HEK293 (cell line): ENCODE measurements around the gene CDK16.
A peak's percentile ranks its signal among the peaks of the same experiment; 100 is the strongest.

Experiments used
- CTCF ChIA-PET: fragments of 350-600 bp; formaldehyde crosslinking; extraction: SDS; loops from one replicate; lab custom pipeline; 2021; ENCODE audit warnings: antibody characterized with exemption; lab: Yijun Ruan, JAX
- POLR2A ChIA-PET: fragments of 300-600 bp; formaldehyde crosslinking; extraction: SDS; loops from one replicate; lab custom pipeline; 2020; ENCODE audit warnings: antibody characterized with exemption, inconsistent platforms; lab: Yijun Ruan, JAX
- H3K27ac ChIP-seq: fragments of 200-500 bp; sonication (Bioruptor generic); 2 replicates; pipeline ENCODE4 v1.5.1; 2014; ENCODE audit warnings: low read depth, low read length, control low read depth, inconsistent platforms; ENCODE audit errors: extremely low read depth
- H3K36me3 ChIP-seq, 2 experiments: fragments of 200-500 bp in 1 of 2; sonication (Bioruptor generic) in 1 of 2; 1 replicate in 1 of 2; 2 replicates in 1 of 2; pipeline ENCODE4 v1.5.1; 2014 to 2017; ENCODE audit warnings: inconsistent platforms in 2 of 2, low read length in 2 of 2; ENCODE audit not compliant: control insufficient read depth in 2 of 2, insufficient read depth in 1 of 2
- H3K4me1 ChIP-seq: fragments of 200-500 bp; sonication (Bioruptor generic); 2 replicates; pipeline ENCODE4 v1.5.1; 2014; ENCODE audit warnings: mild to moderate bottlenecking, low read length, inconsistent platforms; ENCODE audit not compliant: control insufficient read depth, insufficient read depth
- H3K4me3 ChIP-seq: 2 replicates; pipeline ENCODE4 v1.5.1; 2011; ENCODE audit warnings: low read depth, mild to moderate bottlenecking, control low read depth, low read length, moderate library complexity
- H3K9me3 ChIP-seq: fragments of 200-500 bp; sonication (Bioruptor generic); 2 replicates; pipeline ENCODE4 v1.5.1; 2014; ENCODE audit warnings: low read depth, low read length, inconsistent platforms; ENCODE audit not compliant: control insufficient read depth, insufficient read depth
- EGR2 ChIP-seq: fragments of 450-650 bp; formaldehyde crosslinking; IDR thresholded peaks from 2 replicates; pipeline ENCODE4 v1.5.1; 2016; ENCODE audit warnings: low read depth, missing biosample characterization, missing genetic modification characterization
- GLI2 ChIP-seq: fragments of 450-650 bp; formaldehyde crosslinking; IDR thresholded peaks from 2 replicates; pipeline ENCODE4; 2017; ENCODE audit warnings: missing biosample characterization, missing genetic modification characterization, low read depth, borderline replicate concordance
- GLIS1 ChIP-seq: fragments of 450-650 bp; formaldehyde crosslinking; IDR thresholded peaks from 2 replicates; pipeline ENCODE4 v1.5.1; 2016; ENCODE audit warnings: missing biosample characterization, missing genetic modification characterization
- GLIS2 ChIP-seq: fragments of 450-650 bp; formaldehyde crosslinking; IDR thresholded peaks from 2 replicates; pipeline ENCODE4 v1.5.1; 2016; ENCODE audit warnings: missing biosample characterization, missing genetic modification characterization
- KLF10 ChIP-seq: fragments of 450-650 bp; IDR thresholded peaks from 2 replicates; pipeline ENCODE4 v1.5.1; 2018; ENCODE audit warnings: missing biosample characterization, mild to moderate bottlenecking, missing genetic modification characterization
- TRIM28 ChIP-seq: IDR thresholded peaks from 2 replicates; pipeline ENCODE4 v1.6.1; 2011; ENCODE audit warnings: low read length, control low read depth, borderline replicate concordance
- ZBTB11 ChIP-seq: fragments of 450-650 bp; formaldehyde crosslinking; conservative IDR thresholded peaks from 2 replicates; pipeline ENCODE4 v1.5.1; 2016; ENCODE audit warnings: low read depth, missing biosample characterization, missing genetic modification characterization
- ZBTB20 ChIP-seq: fragments of 450-650 bp; formaldehyde crosslinking; IDR thresholded peaks from 2 replicates; pipeline ENCODE4 v1.5.1; 2016; ENCODE audit warnings: missing biosample characterization, missing genetic modification characterization
- ZFHX2 ChIP-seq: fragments of 450-650 bp; formaldehyde crosslinking; conservative IDR thresholded peaks from 2 replicates; pipeline ENCODE4 v1.5.1; 2016; ENCODE audit warnings: missing biosample characterization, missing genetic modification characterization
- ZFP3 ChIP-seq: fragments of 450-650 bp; formaldehyde crosslinking; IDR thresholded peaks from 2 replicates; pipeline ENCODE4 v1.5.1; 2016; ENCODE audit warnings: low read depth, missing biosample characterization, missing genetic modification characterization
- ZFP69B ChIP-seq: fragments of 450-650 bp; formaldehyde crosslinking; IDR thresholded peaks from 2 replicates; pipeline ENCODE4 v1.5.1; 2016; ENCODE audit warnings: missing biosample characterization, missing genetic modification characterization
- ZIC2 ChIP-seq: fragments of 450-650 bp; formaldehyde crosslinking; IDR thresholded peaks from 2 replicates; pipeline ENCODE4 v1.5.1; 2016; ENCODE audit warnings: missing biosample characterization, missing genetic modification characterization
- ZNF391 ChIP-seq: fragments of 450-650 bp; formaldehyde crosslinking; IDR thresholded peaks from 2 replicates; pipeline ENCODE4 v1.5.1; 2016; ENCODE audit warnings: low read depth, missing biosample characterization, missing genetic modification characterization, borderline replicate concordance
- ZNF610 ChIP-seq: fragments of 450-650 bp; formaldehyde crosslinking; IDR thresholded peaks from 2 replicates; pipeline ENCODE4 v1.5.1; 2016; ENCODE audit warnings: missing biosample characterization, missing genetic modification characterization, borderline replicate concordance
- ZNF629 ChIP-seq: fragments of 450-650 bp; formaldehyde crosslinking; IDR thresholded peaks from 2 replicates; pipeline ENCODE4 v1.5.1; 2017; ENCODE audit warnings: missing biosample characterization, missing genetic modification characterization
- ZNF776 ChIP-seq: fragments of 450-650 bp; formaldehyde crosslinking; IDR thresholded peaks from 2 replicates; pipeline ENCODE4 v1.5.0; 2017; ENCODE audit warnings: missing biosample characterization, missing genetic modification characterization, borderline replicate concordance
- ZXDB ChIP-seq: fragments of 450-650 bp; formaldehyde crosslinking; IDR thresholded peaks from 2 replicates; pipeline ENCODE4 v1.5.1; 2016; ENCODE audit warnings: missing biosample characterization, missing genetic modification characterization
- TF ChIP-seq, protein P1 (sequence below): fragments of 450-650 bp; formaldehyde crosslinking; IDR thresholded peaks from 2 replicates; pipeline ENCODE4 v1.5.1; 2016; ENCODE audit warnings: missing biosample characterization, missing genetic modification characterization
- TF ChIP-seq, protein P2 (sequence below): fragments of 450-650 bp; formaldehyde crosslinking; IDR thresholded peaks from 2 replicates; pipeline ENCODE4 v1.5.1; 2016; ENCODE audit warnings: missing biosample characterization, missing genetic modification characterization
- TF ChIP-seq, protein P3 (sequence below): fragments of 450-650 bp; formaldehyde crosslinking; optimal IDR thresholded peaks from 2 replicates; pipeline ENCODE3; 2016; ENCODE audit warnings: missing biosample characterization, mild to moderate bottlenecking, missing genetic modification characterization
- TF ChIP-seq, protein P4 (sequence below): fragments of 450-650 bp; formaldehyde crosslinking; IDR thresholded peaks from 2 replicates; pipeline ENCODE4 v1.5.1; 2016; ENCODE audit warnings: missing biosample characterization, missing genetic modification characterization, low read depth

The CDK16 gene

DNA sequence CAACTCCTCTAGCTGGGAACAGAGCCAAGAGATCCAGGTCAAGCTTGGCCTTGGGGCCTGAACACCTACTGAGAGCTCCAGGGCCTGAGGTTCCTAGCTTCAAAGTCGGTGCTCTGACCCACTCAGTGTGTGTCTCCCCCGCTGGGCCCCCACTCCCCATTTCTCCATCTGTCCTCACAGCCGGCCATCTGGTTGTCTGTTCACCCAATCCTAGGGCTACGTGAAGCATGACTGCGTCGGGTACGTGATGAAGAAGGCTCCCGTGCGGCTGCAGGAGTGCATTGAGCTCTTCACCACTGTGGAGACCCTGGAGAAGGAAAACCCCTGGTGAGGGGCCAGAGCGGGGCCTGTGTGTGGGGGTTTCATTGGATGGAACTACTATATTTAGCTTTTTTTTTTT lies 26.7 kb downstream of the CDK16 start:
- Histone ChIP-seq H3K4me3 (no peak overlapping the region), H3K4me1 (no peaks in the 10 kb centered on the region), H3K9me3 (no peaks in the 10 kb centered on the region), H3K36me3 (peaks cover 30 to 89% of the 10 kb centered on the region in 2 experiments), H3K27ac (no peak overlapping the region)
- CTCF ChIA-PET = interaction anchor here (0.6 to 0.9 kb wide), 3 partner anchors 8 to 99 kb away, joined by 3 to 4 read pairs (median 3); no protein-coding TSS in a partner anchor
- POLR2A ChIA-PET = interaction anchor here (0.6 to 3.2 kb wide), 2 partner anchors 12 to 21 kb away, joined by 4 to 8 read pairs; partner anchors contain the start of gene USP11
- TF ChIP-seq ZNF391 (tag by site-specific recombination) = no peak
- TF ChIP-seq ZIC2 (tag by site-specific recombination) = peak; percentile 47

GRCh38 chrX:47247206-47247998 lies 28.9 kb downstream of the CDK16 start:
- Histone ChIP-seq H3K36me3 (peaks cover 25 to 66% of the 10 kb centered on the region in 2 experiments; a peak in 2 of 3 replicates), H3K9me3 (no peaks in the 10 kb centered on the region), H3K4me1 (no peaks in the 10 kb centered on the region), H3K27ac (no peak overlapping the region), H3K4me3 (no peak overlapping the region)
- ChIA-PET POLR2A (interaction anchor here (1.0 to 3.2 kb wide), 2 partner anchors 14 to 29 kb away, joined by 4 to 8 read pairs; partner anchors contain the start of gene USP11), CTCF (no interaction called here)
- TF ChIP-seq ZFHX2 (peak; percentile 71), KLF10 (tag by site-specific recombination) (no peak), ZXDB (tag by site-specific recombination) (no peak), ZBTB20 (tag by site-specific recombination) (no peak), ZFP3 (tag by site-specific recombination) (no peak), ZNF629 (peak; percentile 73), ZNF610 (tag by site-specific recombination) (no peak), ZNF776 (tag by site-specific recombination) (no peak), GLIS2 (tag by site-specific recombination) (peak; percentile 71), ZBTB11 (no peak), ZFP69B (tag by site-specific recombination) (no peak), GLIS1 (peak; percentile 69), TRIM28 (no peak), GLI2 (tag by site-specific recombination) (no peak), EGR2 (tag by site-specific recombination) (peak; percentile 74)
- TF ChIP-seq, protein P1, sequence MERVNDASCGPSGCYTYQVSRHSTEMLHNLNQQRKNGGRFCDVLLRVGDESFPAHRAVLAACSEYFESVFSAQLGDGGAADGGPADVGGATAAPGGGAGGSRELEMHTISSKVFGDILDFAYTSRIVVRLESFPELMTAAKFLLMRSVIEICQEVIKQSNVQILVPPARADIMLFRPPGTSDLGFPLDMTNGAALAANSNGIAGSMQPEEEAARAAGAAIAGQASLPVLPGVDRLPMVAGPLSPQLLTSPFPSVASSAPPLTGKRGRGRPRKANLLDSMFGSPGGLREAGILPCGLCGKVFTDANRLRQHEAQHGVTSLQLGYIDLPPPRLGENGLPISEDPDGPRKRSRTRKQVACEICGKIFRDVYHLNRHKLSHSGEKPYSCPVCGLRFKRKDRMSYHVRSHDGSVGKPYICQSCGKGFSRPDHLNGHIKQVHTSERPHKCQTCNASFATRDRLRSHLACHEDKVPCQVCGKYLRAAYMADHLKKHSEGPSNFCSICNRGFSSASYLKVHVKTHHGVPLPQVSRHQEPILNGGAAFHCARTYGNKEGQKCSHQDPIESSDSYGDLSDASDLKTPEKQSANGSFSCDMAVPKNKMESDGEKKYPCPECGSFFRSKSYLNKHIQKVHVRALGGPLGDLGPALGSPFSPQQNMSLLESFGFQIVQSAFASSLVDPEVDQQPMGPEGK (tag by site-specific recombination) = peak; percentile 40; the same call in 1 of the 2 replicates
- TF ChIP-seq, protein P2, sequence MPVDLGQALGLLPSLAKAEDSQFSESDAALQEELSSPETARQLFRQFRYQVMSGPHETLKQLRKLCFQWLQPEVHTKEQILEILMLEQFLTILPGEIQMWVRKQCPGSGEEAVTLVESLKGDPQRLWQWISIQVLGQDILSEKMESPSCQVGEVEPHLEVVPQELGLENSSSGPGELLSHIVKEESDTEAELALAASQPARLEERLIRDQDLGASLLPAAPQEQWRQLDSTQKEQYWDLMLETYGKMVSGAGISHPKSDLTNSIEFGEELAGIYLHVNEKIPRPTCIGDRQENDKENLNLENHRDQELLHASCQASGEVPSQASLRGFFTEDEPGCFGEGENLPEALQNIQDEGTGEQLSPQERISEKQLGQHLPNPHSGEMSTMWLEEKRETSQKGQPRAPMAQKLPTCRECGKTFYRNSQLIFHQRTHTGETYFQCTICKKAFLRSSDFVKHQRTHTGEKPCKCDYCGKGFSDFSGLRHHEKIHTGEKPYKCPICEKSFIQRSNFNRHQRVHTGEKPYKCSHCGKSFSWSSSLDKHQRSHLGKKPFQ (tag by site-specific recombination) = no peak
- TF ChIP-seq, protein P3, sequence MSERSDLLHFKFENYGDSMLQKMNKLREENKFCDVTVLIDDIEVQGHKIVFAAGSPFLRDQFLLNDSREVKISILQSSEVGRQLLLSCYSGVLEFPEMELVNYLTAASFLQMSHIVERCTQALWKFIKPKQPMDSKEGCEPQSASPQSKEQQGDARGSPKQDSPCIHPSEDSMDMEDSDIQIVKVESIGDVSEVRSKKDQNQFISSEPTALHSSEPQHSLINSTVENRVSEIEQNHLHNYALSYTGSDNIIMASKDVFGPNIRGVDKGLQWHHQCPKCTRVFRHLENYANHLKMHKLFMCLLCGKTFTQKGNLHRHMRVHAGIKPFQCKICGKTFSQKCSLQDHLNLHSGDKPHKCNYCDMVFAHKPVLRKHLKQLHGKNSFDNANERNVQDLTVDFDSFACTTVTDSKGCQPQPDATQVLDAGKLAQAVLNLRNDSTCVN = no peak
- TF ChIP-seq, protein P4, sequence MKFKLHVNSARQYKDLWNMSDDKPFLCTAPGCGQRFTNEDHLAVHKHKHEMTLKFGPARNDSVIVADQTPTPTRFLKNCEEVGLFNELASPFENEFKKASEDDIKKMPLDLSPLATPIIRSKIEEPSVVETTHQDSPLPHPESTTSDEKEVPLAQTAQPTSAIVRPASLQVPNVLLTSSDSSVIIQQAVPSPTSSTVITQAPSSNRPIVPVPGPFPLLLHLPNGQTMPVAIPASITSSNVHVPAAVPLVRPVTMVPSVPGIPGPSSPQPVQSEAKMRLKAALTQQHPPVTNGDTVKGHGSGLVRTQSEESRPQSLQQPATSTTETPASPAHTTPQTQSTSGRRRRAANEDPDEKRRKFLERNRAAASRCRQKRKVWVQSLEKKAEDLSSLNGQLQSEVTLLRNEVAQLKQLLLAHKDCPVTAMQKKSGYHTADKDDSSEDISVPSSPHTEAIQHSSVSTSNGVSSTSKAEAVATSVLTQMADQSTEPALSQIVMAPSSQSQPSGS = peak; percentile 28; the same call in 1 of the 2 replicates
